ENCODE data around the gene TSPAN18. TPM values are rescaled to one million over a fixed set of nuclear protein-coding genes. Genes with fewer than 3 reads are reported as not detected.

TSPAN18 gene
- total and polyA plus RNA-seq, 8 donors: 2.1 to 60.3 (median 11.0) TPM

GRCh38 chr11:44763121-44763820, 36.5 kb downstream of the TSPAN18 start:
- TF ChIP-seq POLR2A (IDR thresholded peaks at IDR 0.05) (no peak), POLR2AphosphoS5 (IDR thresholded peaks at IDR 0.05) (no peak), CTCF (IDR thresholded peaks at IDR 0.05) (no peak), EP300 (IDR thresholded peaks at IDR 0.05) (no peak)

GRCh38 chr11:44764583-44764982, 37.8 kb downstream of the TSPAN18 start:
- Histone ChIP-seq H3K27ac (peak overlapping the region in 2 of 5 donors; percentile 72 to 78), H3K9me3 (no peaks in the 10 kb centered on the region), H3K36me3 (no peaks in the 10 kb centered on the region), H3K27me3 (no peaks in the 10 kb centered on the region), H3K4me3 (no peak overlapping the region), H3K4me1 (peaks cover 10 to 55% (median 33%) of the 10 kb centered on the region in 4 donors)
- intact Hi-C loops (cut with DNase I; ENCODE audit: low total_unique reads): no loop called here
- no peak for TF ChIP-seq CTCF (IDR thresholded peaks at IDR 0.05)
- no peak for TF ChIP-seq EP300 (IDR thresholded peaks at IDR 0.05)
- TF ChIP-seq POLR2A (IDR thresholded peaks at IDR 0.05): no peak
- TF ChIP-seq POLR2AphosphoS5 (IDR thresholded peaks at IDR 0.05): no peak
- 79 to 95% (median 92%) methylated on average over 4 of the region's 4 CpGs for WGBS, 5 donors
- DNase-seq: no peak

More at GRCh38 chr11:44763121-44763820, 36.5 kb downstream of the TSPAN18 start:
- no peak for DNase-seq
- 60 to 69% (median 64%) methylated on average over 5 of the region's 5 CpGs for WGBS, 5 donors
- H3K27ac ChIP-seq: peak overlapping the region in 2 of 5 donors; percentile 49 to 72
- intact Hi-C loops (cut with DNase I; ENCODE audit: low total_unique reads): no loop called here
- H3K9me3 ChIP-seq: peaks cover 0 to 9% (median 3%) of the 10 kb centered on the region in 4 donors
- H3K4me1 ChIP-seq: peaks cover 10 to 55% (median 33%) of the 10 kb centered on the region in 4 donors
- H3K4me3 ChIP-seq: no peak overlapping the region
- H3K27me3 ChIP-seq: no peaks in the 10 kb centered on the region
- H3K36me3 ChIP-seq: no peaks in the 10 kb centered on the region

GRCh38 chr11:44765026-44765595, 38.3 kb downstream of the TSPAN18 start:
- Histone ChIP-seq H3K4me3 (no peak overlapping the region), H3K36me3 (no peaks in the 10 kb centered on the region), H3K4me1 (peaks cover 11 to 57% (median 33%) of the 10 kb centered on the region in 4 donors), H3K27ac (peak overlapping the region in 3 of 5 donors; percentile 72 to 78 (median 72)), H3K9me3 (no peaks in the 10 kb centered on the region), H3K27me3 (no peaks in the 10 kb centered on the region)
- intact Hi-C loops (cut with DNase I; ENCODE audit: low total_unique reads): no loop called here
- no peak for TF ChIP-seq EP300 (IDR thresholded peaks at IDR 0.05)
- TF ChIP-seq POLR2AphosphoS5 (IDR thresholded peaks at IDR 0.05): no peak
- TF ChIP-seq CTCF (IDR thresholded peaks at IDR 0.05): no peak
- no peak for TF ChIP-seq POLR2A (IDR thresholded peaks at IDR 0.05)
- DNase-seq: no peak
- WGBS, 5 donors: 90 to 97% (median 95%) methylated on average over 8 of the region's 8 CpGs

- H3K27ac ChIP-seq: peak overlapping the region in 4 of 5 donors; percentile 72 to 78 (median 72)
- WGBS, 5 donors: 84 to 96% (median 91%) methylated on average over 3 of the region's 3 CpGs
- peaks cover 16 to 57% (median 33%) of the 10 kb centered on the region in 4 donors for H3K4me1 ChIP-seq
- no peak for DNase-seq
- intact Hi-C loops (cut with DNase I; ENCODE audit: low total_unique reads): no loop called here
- no peaks in the 10 kb centered on the region for H3K27me3 ChIP-seq
- no peak for TF ChIP-seq CTCF (IDR thresholded peaks at IDR 0.05)
- no peak for TF ChIP-seq EP300 (IDR thresholded peaks at IDR 0.05)
- TF ChIP-seq POLR2A (IDR thresholded peaks at IDR 0.05): no peak
- no peak for TF ChIP-seq POLR2AphosphoS5 (IDR thresholded peaks at IDR 0.05)
- H3K4me3 ChIP-seq: no peak overlapping the region
- no peaks in the 10 kb centered on the region for H3K36me3 ChIP-seq
- no peaks in the 10 kb centered on the region for H3K9me3 ChIP-seq
Measured at GRCh38 chr11:44765676-44766075, 38.9 kb downstream of the TSPAN18 start.

Data from stomach (tissue), 9 donors.